GM12878 (cell line): ENCODE data around the gene TYROBP. TPM values are rescaled to one million over a fixed set of nuclear protein-coding genes. Genes with fewer than 3 reads are reported as not detected.

Experiments used
- BCL3 ChIP-seq: IDR thresholded peaks from 2 replicates; pipeline ENCODE4 v1.6.1; 2011; ENCODE audit warnings: borderline replicate concordance, low read depth, mild to moderate bottlenecking, moderate library complexity, low read length; ENCODE audit not compliant: insufficient read depth, poor library complexity, severe bottlenecking
- CBFB ChIP-seq: IDR thresholded peaks from 2 replicates; pipeline ENCODE4 v1.6.1; 2016; ENCODE audit warnings: antibody characterized with exemption, low read depth
- CBX3 ChIP-seq: fragments of 200-600 bp; sonication (generic); IDR thresholded peaks from 2 replicates; pipeline ENCODE4 v1.6.1; 2016; ENCODE audit warnings: low read depth, borderline replicate concordance
- CHD2 ChIP-seq: IDR thresholded peaks from 2 replicates; pipeline ENCODE4 v1.6.1; 2011; ENCODE audit warnings: low read depth, low read length, improper control_type of control experiment, borderline replicate concordance
- CREB1 ChIP-seq: IDR thresholded peaks from 2 replicates; pipeline ENCODE4 v1.6.1; 2012; ENCODE audit warnings: low read depth, mild to moderate bottlenecking, inconsistent platforms
- EP300 ChIP-seq, 2 experiments: fragments of 150-350 bp in 1 of 2; IDR thresholded peaks; 2 replicates each; pipeline ENCODE4 v1.6.1; 2011 to 2012; ENCODE audit warnings: low read depth in 2 of 2, low read length in 2 of 2, borderline replicate concordance in 1 of 2, improper control_type of control experiment in 1 of 2, inconsistent platforms in 1 of 2; ENCODE audit not compliant: control insufficient read depth in 1 of 2
- ESRRA ChIP-seq: IDR thresholded peaks from 2 replicates; pipeline ENCODE4 v1.6.1; 2012; ENCODE audit warnings: mild to moderate bottlenecking, low read length, improper control_type of control experiment
- EZH2 ChIP-seq: IDR thresholded peaks from 2 replicates; pipeline ENCODE4 v1.6.1; 2012; ENCODE audit warnings: low read depth, mild to moderate bottlenecking, control low read depth, inconsistent platforms, low read length, borderline replicate concordance; ENCODE audit not compliant: control insufficient read depth
- FOXM1 ChIP-seq: IDR thresholded peaks from 2 replicates; pipeline ENCODE4 v1.6.1; 2012; ENCODE audit warnings: low read depth, mild to moderate bottlenecking, inconsistent platforms, low read length, moderate library complexity
- GATAD2B ChIP-seq: fragments of 450-650 bp; conservative IDR thresholded peaks from 2 replicates; pipeline ENCODE4 v1.6.1; 2017; ENCODE audit warnings: low read depth, mild to moderate bottlenecking, moderate library complexity
- HCFC1 ChIP-seq: fragments of 150-350 bp; IDR thresholded peaks from 2 replicates; pipeline ENCODE4 v1.6.1; 2014; ENCODE audit warnings: low read length
- JUND ChIP-seq: IDR thresholded peaks from 2 replicates; pipeline ENCODE4 v1.6.1; 2012; ENCODE audit warnings: low read depth, mild to moderate bottlenecking, low read length, improper control_type of control experiment, moderate library complexity
- MEF2A ChIP-seq: IDR thresholded peaks from 2 replicates; pipeline ENCODE4 v1.6.1; 2011; ENCODE audit warnings: low read depth, mild to moderate bottlenecking, low read length, moderate library complexity; ENCODE audit not compliant: insufficient read depth
- MTA2 ChIP-seq: fragments of 450-650 bp; IDR thresholded peaks from 2 replicates; pipeline ENCODE4 v1.6.1; 2016; ENCODE audit warnings: low read depth, mild to moderate bottlenecking, moderate library complexity
- NR2F1 ChIP-seq: fragments of 450-650 bp; conservative IDR thresholded peaks from 2 replicates; pipeline ENCODE4 v1.6.1; 2017; ENCODE audit warnings: mild to moderate bottlenecking
- PML ChIP-seq: IDR thresholded peaks from 2 replicates; pipeline ENCODE4 v1.6.1; 2012; ENCODE audit warnings: low read length, inconsistent platforms
- POLR2AphosphoS2 ChIP-seq: IDR thresholded peaks from 2 replicates; pipeline ENCODE4 v1.6.1; 2011; ENCODE audit warnings: low read depth, mild to moderate bottlenecking, low read length, improper control_type of control experiment, moderate library complexity
- POLR2AphosphoS5 ChIP-seq: IDR thresholded peaks from 2 replicates; pipeline ENCODE4 v1.6.1; 2011; ENCODE audit warnings: mild to moderate bottlenecking, low read length, inconsistent platforms
- RAD51 ChIP-seq: fragments of 450-650 bp; IDR thresholded peaks from 2 replicates; pipeline ENCODE4 v1.6.1; 2016; ENCODE audit warnings: moderate library complexity, mild to moderate bottlenecking, inconsistent platforms
- RB1 ChIP-seq: fragments of 450-650 bp; formaldehyde crosslinking; IDR thresholded peaks from 2 replicates; pipeline ENCODE4 v1.6.1; 2017; ENCODE audit warnings: mild to moderate bottlenecking, borderline replicate concordance
- SMAD5 ChIP-seq: IDR thresholded peaks from 2 replicates; pipeline ENCODE4 v1.6.1; 2016; ENCODE audit warnings: antibody characterized with exemption, low read depth
- SMARCA5 ChIP-seq: fragments of 450-650 bp; IDR thresholded peaks from 2 replicates; pipeline ENCODE4 v1.6.1; 2017; ENCODE audit warnings: mild to moderate bottlenecking
- TCF12 ChIP-seq: IDR thresholded peaks from 2 replicates; pipeline ENCODE4 v1.6.1; 2011; ENCODE audit warnings: low read depth, mild to moderate bottlenecking, low read length
- YBX1 ChIP-seq: fragments of 450-650 bp; IDR thresholded peaks from 2 replicates; pipeline ENCODE4 v1.6.1; 2016; ENCODE audit warnings: antibody characterized with exemption
- ZNF207 ChIP-seq: fragments of 450-650 bp; IDR thresholded peaks from 2 replicates; pipeline ENCODE4 v1.6.1; 2014; ENCODE audit warnings: antibody characterized with exemption, mild to moderate bottlenecking, borderline replicate concordance
- polyA plus RNA-seq, 11 experiments: library from polyadenylated mRNA; depleted of rRNA in 4 of 11; unstranded in 6 of 11; stranded (reverse) in 5 of 11; fragments of >200 nt; fragmentation: Nextera tagmentation in 4 of 11; fragmentation: Illumina TruSeq in 1 of 11; extraction: Ambion mirVana in 4 of 11; extraction: Trizol in 1 of 11; gene quantifications; 1 replicate in 1 of 11; 2 replicates in 10 of 11; pipeline versions ENCODE4 v1.2.1 to v1.2.3, GENCODE V29; 2011 to 2016; ENCODE audit warnings: inconsistent platforms in 2 of 11, missing spikeins in 2 of 11, low read depth in 1 of 11
- total RNA-seq, 4 experiments: library from RNA; depleted of rRNA in 3 of 4; stranded (reverse); fragments of >200 nt in 3 of 4; fragmentation: Illumina TruSeq in 1 of 4; extraction: Trizol in 1 of 4; gene quantifications; 2 replicates each; pipeline versions ENCODE4 v1.2.1 to v1.2.3, GENCODE V29; 2013 to 2021
- TF ChIP-seq, protein P1 (sequence below): fragments of 450-650 bp; IDR thresholded peaks from 2 replicates; pipeline ENCODE4 v1.6.1; 2017; ENCODE audit warnings: mild to moderate bottlenecking
- TF ChIP-seq, protein P2 (sequence below): fragments of 450-650 bp; IDR thresholded peaks from 2 replicates; pipeline ENCODE4 v1.6.1; 2017; ENCODE audit warnings: mild to moderate bottlenecking, low read depth, inconsistent platforms; ENCODE audit not compliant: poor library complexity, severe bottlenecking

Gene TYROBP
- total and polyA plus RNA-seq, 10 of the 15 experiments (the other 5 are each of a cell fraction or from before 2014, with no cell fraction given), result 0.33 to 2.4 (median 0.58) TPM; not detected in 2

DNA sequence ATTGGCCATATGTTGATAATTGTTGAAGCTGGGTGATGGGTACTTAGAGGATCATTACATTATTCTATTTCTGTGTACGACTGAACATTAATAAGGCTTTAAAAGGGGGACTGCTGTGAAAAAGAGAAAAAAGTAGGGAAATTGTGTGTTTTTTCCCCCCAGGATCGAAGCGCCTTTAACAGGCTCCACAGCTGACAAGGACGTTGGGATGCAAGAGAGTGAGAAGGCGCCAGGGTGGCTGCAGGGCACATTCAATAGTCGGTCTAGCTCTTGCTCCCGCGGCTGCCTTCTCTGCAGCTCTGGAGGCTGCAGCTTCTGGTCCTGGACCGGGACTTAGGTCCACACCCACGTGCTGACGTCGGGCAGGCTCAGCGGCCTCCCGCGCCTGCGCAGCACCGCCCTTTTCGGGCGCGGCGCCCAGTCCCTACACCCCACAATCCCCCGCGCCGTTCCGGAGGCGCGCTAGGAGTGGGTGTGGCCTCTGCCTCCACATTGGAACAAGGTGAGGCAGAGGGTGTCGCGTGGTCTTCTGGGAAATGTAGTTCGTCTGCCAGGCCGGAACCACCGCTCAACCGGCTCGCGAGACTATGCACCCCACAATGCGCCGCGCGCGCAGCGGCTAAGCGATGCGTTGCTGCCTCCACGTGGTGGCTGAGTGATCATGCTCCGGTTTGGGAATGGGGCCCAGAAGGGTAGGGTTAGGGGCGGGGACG lies 23.2 kb upstream of the TYROBP start (continued):
- TF ChIP-seq NR2F1, result no peak
- TF ChIP-seq POLR2AphosphoS2, result peak; percentile 98
- TF ChIP-seq, protein P1, sequence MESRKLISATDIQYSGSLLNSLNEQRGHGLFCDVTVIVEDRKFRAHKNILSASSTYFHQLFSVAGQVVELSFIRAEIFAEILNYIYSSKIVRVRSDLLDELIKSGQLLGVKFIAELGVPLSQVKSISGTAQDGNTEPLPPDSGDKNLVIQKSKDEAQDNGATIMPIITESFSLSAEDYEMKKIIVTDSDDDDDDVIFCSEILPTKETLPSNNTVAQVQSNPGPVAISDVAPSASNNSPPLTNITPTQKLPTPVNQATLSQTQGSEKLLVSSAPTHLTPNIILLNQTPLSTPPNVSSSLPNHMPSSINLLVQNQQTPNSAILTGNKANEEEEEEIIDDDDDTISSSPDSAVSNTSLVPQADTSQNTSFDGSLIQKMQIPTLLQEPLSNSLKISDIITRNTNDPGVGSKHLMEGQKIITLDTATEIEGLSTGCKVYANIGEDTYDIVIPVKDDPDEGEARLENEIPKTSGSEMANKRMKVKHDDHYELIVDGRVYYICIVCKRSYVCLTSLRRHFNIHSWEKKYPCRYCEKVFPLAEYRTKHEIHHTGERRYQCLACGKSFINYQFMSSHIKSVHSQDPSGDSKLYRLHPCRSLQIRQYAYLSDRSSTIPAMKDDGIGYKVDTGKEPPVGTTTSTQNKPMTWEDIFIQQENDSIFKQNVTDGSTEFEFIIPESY, result no peak
- TF ChIP-seq TCF12, result 0 out of 2 replicates have a peak, but pooled peaks have one; percentile 22
- TF ChIP-seq ZNF207, result peak; percentile 89
- peak; percentile 83 for TF ChIP-seq CREB1
- no peak for TF ChIP-seq MTA2
- no peak for TF ChIP-seq EZH2
- peak; percentile 96 for TF ChIP-seq HCFC1
- 0 out of 2 replicates have a peak, but pooled peaks have one; percentile 42 for TF ChIP-seq MEF2A
- TF ChIP-seq RAD51, result no peak
- no peak for TF ChIP-seq EP300 (IDR thresholded peaks at IDR 0.05; ENCODE audit: borderline replicate concordance in 1 of 2, control insufficient read depth in 1 of 2, low read depth in 2 of 2, low read length in 2 of 2)
- TF ChIP-seq POLR2AphosphoS5, result peak; percentile 98
- TF ChIP-seq GATAD2B, result no peak; the same call in 1 of the 2 replicates
- TF ChIP-seq SMAD5, result peak; percentile 81; the same call in 1 of the 2 replicates
- TF ChIP-seq PML, result peak; percentile 89
- peak; percentile 14 for TF ChIP-seq CBFB
- peak; percentile 98 for TF ChIP-seq CHD2
- TF ChIP-seq SMARCA5, result peak; percentile 41
- no peak for TF ChIP-seq BCL3
- TF ChIP-seq JUND, result 0 out of 2 replicates have a peak, but pooled peaks have one; percentile 11
- peak; percentile 64; the same call in 1 of the 2 replicates for TF ChIP-seq ESRRA
- TF ChIP-seq YBX1, result no peak
- no peak for TF ChIP-seq FOXM1
- peak; percentile 50; the same call in 1 of the 2 replicates for TF ChIP-seq RB1
- no peak for TF ChIP-seq CBX3
- TF ChIP-seq, protein P2, sequence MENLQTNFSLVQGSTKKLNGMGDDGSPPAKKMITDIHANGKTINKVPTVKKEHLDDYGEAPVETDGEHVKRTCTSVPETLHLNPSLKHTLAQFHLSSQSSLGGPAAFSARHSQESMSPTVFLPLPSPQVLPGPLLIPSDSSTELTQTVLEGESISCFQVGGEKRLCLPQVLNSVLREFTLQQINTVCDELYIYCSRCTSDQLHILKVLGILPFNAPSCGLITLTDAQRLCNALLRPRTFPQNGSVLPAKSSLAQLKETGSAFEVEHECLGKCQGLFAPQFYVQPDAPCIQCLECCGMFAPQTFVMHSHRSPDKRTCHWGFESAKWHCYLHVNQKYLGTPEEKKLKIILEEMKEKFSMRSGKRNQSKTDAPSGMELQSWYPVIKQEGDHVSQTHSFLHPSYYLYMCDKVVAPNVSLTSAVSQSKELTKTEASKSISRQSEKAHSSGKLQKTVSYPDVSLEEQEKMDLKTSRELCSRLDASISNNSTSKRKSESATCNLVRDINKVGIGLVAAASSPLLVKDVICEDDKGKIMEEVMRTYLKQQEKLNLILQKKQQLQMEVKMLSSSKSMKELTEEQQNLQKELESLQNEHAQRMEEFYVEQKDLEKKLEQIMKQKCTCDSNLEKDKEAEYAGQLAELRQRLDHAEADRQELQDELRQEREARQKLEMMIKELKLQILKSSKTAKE, result no peak
